GM12891 (cell line): ENCODE results near the gene SRRM1.
A peak's percentile ranks its signal among the peaks of the same experiment; 100 is the strongest.
"Not testable (repeated sequence)": the region's sequence is repeated elsewhere in the genome, so short reads cannot be mapped to it uniquely, and the experiment has no call there.

Source experiments
- DNase-seq: peaks from one replicate; pipeline ENCODE4 v3.0.0; 2011; ENCODE audit warnings: low spot score; ENCODE audit not compliant: insufficient read length
- FAIRE-seq: peaks from 2 replicates; lab custom pipeline; 2011; peaks lifted over from hg19 to GRCh38; lab: Jason Lieb, UNC
- PAX5 ChIP-seq: IDR thresholded peaks from 2 replicates; pipeline ENCODE4 v1.6.1; 2011; ENCODE audit warnings: low read length, moderate library complexity, mild to moderate bottlenecking; ENCODE audit not compliant: insufficient read depth, severe bottlenecking
- POLR2A ChIP-seq: IDR thresholded peaks from 2 replicates; pipeline ENCODE4 v1.6.1; 2011; ENCODE audit warnings: low read depth, low read length, control low read depth
- POLR2AphosphoS5 ChIP-seq: IDR thresholded peaks from 2 replicates; pipeline ENCODE4 v1.6.1; 2011; ENCODE audit warnings: low read depth, low read length, control low read depth
- POU2F2 ChIP-seq: IDR thresholded peaks from 2 replicates; pipeline ENCODE4 v1.6.1; 2011; ENCODE audit warnings: low read depth, mild to moderate bottlenecking, control low read depth, low read length, moderate library complexity
- SPI1 ChIP-seq: IDR thresholded peaks from 2 replicates; pipeline ENCODE4 v1.6.1; 2011; ENCODE audit warnings: low read depth, low read length, control low read depth
- TAF1 ChIP-seq: IDR thresholded peaks from 2 replicates; pipeline ENCODE4 v1.6.1; 2011; ENCODE audit warnings: low read depth, low read length, control low read depth

Gene SRRM1

DNA sequence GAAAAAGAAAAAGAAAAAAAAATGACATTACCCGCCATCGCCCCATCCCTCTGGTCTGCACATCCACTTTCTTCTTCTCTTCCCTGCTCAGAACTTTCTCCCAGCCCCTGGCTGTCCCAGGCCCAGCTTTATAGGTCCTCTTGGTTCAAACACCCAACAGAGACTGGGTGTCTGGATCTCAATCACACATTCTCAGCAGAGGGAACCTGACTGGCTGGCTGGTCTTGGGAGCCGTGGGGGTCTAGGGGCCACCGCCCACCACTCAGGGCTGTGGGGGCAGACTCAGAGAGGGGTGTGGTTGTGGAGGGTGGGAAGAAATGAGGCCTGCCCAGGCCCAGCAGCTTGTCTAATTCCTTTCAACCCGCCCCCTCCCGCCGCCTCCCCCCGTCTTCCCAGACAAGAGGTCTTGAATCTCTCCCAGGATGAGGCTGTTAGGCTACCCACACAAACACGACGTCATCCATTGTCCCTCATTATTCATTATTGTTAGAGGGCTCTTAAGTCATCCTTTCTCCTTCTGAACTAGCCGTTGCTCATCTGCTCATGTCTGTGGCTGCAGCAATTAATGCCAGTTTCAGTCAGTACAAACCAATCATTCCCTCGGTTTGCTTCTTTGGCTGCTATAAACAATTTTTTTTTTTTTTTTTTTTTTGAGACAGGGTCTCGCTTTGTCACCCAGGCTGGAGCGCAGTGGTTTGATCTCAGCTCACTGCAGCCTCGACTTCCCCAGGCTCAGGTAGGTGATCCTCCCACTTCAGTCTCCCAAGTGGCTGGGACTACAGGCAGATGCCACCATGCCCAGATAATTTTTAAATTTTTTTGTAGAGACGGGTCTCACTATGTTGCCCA is 61.5 kb downstream of the SRRM1 start:
- no peak for DNase-seq
- no peak for FAIRE-seq
- TF ChIP-seq PAX5, result no peak
- TF ChIP-seq TAF1, result no peak
- TF ChIP-seq SPI1, result no peak
- no peak for TF ChIP-seq POU2F2
- no peak for TF ChIP-seq POLR2AphosphoS5
- no peak for TF ChIP-seq POLR2A

DNA sequence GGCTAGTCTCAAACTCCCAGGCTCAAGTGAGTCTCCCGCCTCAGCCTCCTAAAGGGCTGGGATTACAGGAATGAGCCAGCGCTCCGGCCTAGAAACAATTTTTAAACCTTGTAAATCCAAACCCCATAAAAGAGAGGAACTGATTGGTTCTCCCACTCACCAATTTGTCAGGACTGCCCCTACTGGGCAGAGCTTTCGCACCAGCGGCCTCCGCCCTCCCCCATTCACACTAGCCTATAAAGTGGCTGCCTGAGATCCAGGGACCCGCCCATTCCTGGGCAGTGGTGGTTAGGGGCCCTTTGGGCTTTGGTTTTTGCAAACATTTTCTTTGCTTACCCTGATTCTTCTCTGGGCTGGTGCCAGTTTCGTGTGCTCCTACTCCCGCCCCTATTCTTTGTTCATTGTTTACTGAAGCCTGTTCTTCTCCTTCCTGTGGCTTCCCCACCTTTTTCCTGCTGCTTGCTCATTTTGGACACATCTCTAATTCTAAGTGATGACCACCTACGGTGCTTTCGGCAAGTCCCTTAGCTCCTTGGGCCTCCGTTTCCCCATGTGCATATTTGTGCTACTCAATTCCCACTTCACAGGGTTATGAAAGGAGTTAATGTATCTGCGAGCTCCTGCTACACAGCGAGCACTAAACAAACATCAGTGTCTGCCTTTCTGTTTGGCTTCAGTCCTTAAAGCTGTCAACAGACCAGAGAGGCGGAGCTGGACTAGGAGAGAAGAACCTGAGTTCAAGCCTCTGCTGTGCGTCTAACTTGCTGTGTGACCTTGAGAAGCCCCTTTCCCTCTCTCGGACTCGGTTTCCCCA is 62.4 kb downstream of the SRRM1 start:
- TF ChIP-seq SPI1, result peak; percentile 19; the same call in 1 of the 2 replicates
- TF ChIP-seq POLR2A, result no peak
- no peak for TF ChIP-seq POU2F2
- peak; percentile 74 for DNase-seq

DNA sequence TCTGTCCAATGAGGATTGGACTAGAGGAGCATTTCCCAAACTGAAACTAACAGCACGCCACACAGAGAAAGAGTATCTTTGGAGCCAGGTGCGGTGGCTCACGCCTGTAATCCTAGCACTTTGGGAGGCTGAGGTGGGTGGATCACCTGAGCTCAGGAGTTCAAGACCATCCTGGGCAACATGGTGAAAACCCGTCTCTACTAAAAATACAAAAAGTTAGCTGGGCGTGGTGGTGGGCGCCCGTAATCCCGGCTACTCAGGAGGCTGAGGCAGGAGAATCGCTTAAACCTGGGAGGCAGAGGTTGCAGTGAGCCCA is 62.9 kb downstream of the SRRM1 start:
- DNase-seq, FAIRE-seq: not testable (repeated sequence)

More for the DNA sequence above, 62.4 kb downstream of the SRRM1 start:
- FAIRE-seq, result peak; percentile 28

DNA sequence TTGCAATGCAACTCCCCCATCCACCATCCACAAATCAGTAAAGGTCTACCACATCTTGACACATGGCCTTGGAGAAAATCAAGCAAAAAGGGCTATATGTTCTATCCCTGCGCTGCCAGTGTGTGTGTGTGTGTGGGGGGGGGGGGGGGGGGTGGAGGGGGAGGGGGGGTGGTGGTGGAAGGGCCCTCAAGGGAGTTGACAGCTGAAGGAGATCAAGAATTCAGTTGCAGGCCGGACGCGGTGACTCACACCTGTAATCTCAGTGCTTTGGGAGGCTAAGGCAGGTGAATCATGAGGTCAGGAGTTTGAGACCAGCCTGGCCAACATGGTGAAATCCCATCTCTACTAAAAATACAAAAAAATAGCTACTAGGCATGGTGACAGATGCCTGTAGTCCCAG is 64.6 kb downstream of the SRRM1 start:
- DNase-seq (no peak), FAIRE-seq (no peak)
- TF ChIP-seq PAX5 (no peak), POLR2A (no peak), TAF1 (no peak), SPI1 (no peak)

DNA sequence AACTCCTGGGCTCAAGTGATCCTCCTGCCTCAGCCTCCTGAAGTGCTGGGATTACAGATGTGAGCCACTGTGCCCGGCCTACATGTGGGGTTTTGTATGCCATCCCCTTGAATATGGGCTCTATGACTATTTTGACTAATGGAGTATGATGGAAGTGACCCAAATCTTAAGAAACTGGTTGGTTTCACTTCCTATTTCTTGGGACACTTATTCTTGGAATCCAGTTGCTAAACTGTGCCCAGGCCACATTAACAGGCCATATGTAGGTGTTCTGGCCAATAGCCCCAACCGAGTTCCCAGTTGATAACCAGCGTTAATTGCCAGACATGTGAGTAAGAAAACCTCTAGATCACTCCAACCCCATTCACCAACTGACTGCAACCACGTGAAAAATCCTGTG is 65.8 kb downstream of the SRRM1 start:
- DNase-seq (no peak), FAIRE-seq (no peak)
- TF ChIP-seq TAF1 (no peak), SPI1 (peak; percentile 93)

DNA sequence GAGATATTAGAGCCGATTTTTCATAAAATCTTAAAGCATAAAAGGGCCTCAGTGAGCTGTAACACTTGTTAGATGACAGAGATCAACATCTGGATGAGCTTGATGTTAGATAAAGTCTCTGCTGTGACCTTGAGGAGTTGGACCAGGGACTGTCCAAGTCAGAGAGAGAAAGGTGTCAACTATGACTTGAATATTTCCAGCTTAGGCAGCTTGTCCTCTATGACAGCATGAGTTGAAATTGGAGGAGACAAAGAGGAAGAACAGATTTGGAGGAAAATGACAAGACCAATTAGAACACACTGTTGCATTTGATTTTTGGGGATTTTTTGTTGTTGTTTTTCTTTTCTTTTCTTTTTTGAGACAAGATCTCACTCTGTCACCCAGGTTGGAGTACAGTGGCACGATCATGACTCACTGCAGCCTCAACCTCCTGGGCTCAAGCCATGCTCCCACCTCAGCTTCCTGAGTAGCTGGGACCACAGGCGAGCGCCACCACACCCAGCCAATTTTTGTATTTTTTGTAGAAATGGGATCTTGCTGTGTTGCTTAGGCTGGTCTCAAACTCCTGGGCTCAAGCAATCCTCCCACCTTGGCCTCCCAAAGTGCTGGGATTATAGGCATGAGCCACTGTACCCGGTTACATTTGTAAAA is 66.8 kb downstream of the SRRM1 start:
- no peak for DNase-seq
- FAIRE-seq, result no peak
- no peak for TF ChIP-seq POLR2AphosphoS5
- no peak for TF ChIP-seq TAF1
- no peak for TF ChIP-seq POLR2A
- no peak for TF ChIP-seq POU2F2
- no peak for TF ChIP-seq PAX5
- no peak for TF ChIP-seq SPI1

DNA sequence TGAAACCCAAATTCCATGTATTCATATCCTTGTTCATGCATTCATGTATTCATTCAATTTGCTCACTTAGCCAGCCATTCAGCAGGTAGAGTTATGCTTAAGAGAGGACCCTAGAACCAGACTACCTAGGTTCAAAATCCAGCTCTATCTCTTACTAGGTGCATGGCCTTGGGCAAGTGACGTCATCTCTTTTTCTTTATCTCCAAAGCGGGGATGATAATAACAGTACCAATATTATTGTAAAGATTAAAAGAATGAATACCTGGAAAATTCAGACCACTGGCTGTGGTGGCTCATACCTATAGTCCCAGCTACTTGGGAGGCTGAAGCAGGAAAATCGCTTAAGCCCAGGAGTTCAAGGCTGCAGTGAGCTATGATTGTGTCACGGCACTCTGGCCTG is 68.2 kb downstream of the SRRM1 start:
- DNase-seq (no peak), FAIRE-seq (no peak)
- no peak for TF ChIP-seq POU2F2
- TF ChIP-seq PAX5, result no peak
- TF ChIP-seq TAF1, result no peak

DNA sequence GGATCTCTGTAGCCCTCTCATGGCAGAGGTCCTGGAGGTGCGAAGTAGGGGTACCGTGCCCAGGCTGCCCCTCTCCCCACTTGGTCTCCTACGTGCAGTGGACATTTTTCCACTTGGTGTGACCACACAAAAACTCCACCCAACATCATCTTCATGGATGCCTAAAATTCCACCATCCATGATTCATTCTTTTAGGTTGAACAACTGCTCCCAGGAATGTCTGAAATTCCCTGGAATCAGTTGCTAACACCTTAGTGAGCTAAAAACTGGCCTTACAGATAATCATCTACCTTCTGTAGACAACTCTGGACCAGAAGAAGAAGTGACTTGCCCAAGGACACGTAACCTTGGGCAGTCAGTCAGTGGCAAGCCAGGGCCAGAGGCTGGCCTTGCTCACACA is 70.1 kb downstream of the SRRM1 start:
- DNase-seq (no peak), FAIRE-seq (no peak)
- TF ChIP-seq POLR2A, result no peak
- no peak for TF ChIP-seq PAX5
- TF ChIP-seq TAF1, result no peak
- TF ChIP-seq POU2F2, result no peak
- no peak for TF ChIP-seq SPI1
- no peak for TF ChIP-seq POLR2AphosphoS5

DNA sequence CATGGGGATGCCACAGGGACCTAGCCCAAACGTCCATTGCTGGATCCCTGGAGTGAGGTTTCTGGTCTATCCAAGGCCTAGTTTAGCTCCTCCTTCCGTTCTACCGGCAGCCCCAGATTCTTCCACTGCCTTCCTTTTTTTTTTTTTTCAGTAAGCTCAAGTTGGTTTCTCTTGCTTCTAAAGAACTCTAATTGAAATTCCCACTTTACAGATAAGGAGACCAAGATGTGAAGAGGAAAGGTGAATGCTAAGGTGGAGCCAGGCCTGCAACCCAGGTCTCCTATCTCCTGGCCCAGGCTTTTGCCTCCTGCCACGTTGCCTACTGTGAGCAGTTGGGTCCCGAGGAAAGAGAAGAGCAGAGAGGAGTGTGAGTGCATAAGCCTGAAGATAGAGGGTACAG is 70.6 kb downstream of the SRRM1 start:
- TF ChIP-seq PAX5, result no peak
- no peak for TF ChIP-seq POLR2AphosphoS5
- no peak for TF ChIP-seq POU2F2
- no peak for TF ChIP-seq SPI1
- no peak for TF ChIP-seq POLR2A
- no peak for TF ChIP-seq TAF1
- DNase-seq (no peak), FAIRE-seq (no peak)
